Endothelial cell of umbilical vein (primary cell): Measurements from ENCODE around the gene TPRA1. TPM values are rescaled to one million over a fixed set of nuclear protein-coding genes. Genes with fewer than 3 reads are reported as not detected.

Source experiments
- BruUV-seq: library from RNA; stranded (reverse); fragments of 400-500 nt; replicated peaks from 2 replicates; lab custom pipeline; 2021; lab: Mats Ljungman, UMichigan
- CTCF ChIA-PET: fragments of 300-600, 350-600 bp; sonication (Branson Sonifier 250); formaldehyde crosslinking; loops from one replicate; lab custom pipeline; 2021; ENCODE audit warnings: antibody characterized with exemption, inconsistent platforms; lab: Charles Lee
- POLR2A ChIA-PET: fragments of 300-600, 350-600 bp; sonication (Branson Sonifier 250); formaldehyde crosslinking; loops from one replicate; lab custom pipeline; 2021; ENCODE audit warnings: antibody characterized with exemption, inconsistent platforms; lab: Charles Lee
- DNase-seq: peaks from one replicate; pipeline ENCODE4 v3.0.0-alpha.2; 2011; ENCODE audit warnings: low read depth, low spot score
- FAIRE-seq: peaks from 2 replicates; lab custom pipeline; 2011; peaks lifted over from hg19 to GRCh38; lab: Jason Lieb, UNC
- H2AFZ ChIP-seq: 2 replicates; pipeline ENCODE4 v1.6.0; 2012; ENCODE audit warnings: low read depth, low read length, control low read depth, inconsistent platforms
- H3K27ac ChIP-seq: 2 replicates; pipeline ENCODE4 v1.5.1; 2011; ENCODE audit warnings: low read depth, mild to moderate bottlenecking, control low read depth, low read length, moderate library complexity; ENCODE audit not compliant: insufficient read depth
- H3K27me3 ChIP-seq, 2 experiments: 2 replicates each; pipeline versions ENCODE4 v1.6.0 to v1.6.1; 2011; ENCODE audit warnings: low read length in 2 of 2, mixed read lengths in 1 of 2; ENCODE audit not compliant: control insufficient read depth in 2 of 2, insufficient read depth in 2 of 2
- H3K36me3 ChIP-seq, 2 experiments: 2 replicates in 1 of 2; 3 replicates in 1 of 2; pipeline ENCODE4 v1.5.1; 2011; ENCODE audit warnings: low read length in 2 of 2, mild to moderate bottlenecking in 1 of 2, moderate library complexity in 1 of 2; ENCODE audit not compliant: control insufficient read depth in 2 of 2, insufficient read depth in 2 of 2; ENCODE audit errors: extremely low read depth in 1 of 2
- H3K4me1 ChIP-seq: 3 replicates; pipeline ENCODE4 v1.5.1; 2011; ENCODE audit warnings: mild to moderate bottlenecking, low read length; ENCODE audit not compliant: control insufficient read depth, insufficient read depth; ENCODE audit errors: extremely low read depth
- H3K4me2 ChIP-seq: 2 replicates; pipeline ENCODE4 v1.6.1; 2011; ENCODE audit warnings: low read length, control low read depth, mixed read lengths; ENCODE audit not compliant: insufficient read depth
- H3K4me3 ChIP-seq, 3 experiments: fragments of 200-600 bp in 1 of 3; sonication (generic), shearing (Covaris generic) in 1 of 3; replicated peaks in 1 of 3; 2 replicates each; pipeline ENCODE4 v1.5.1; 2011 to 2016; ENCODE audit warnings: control low read depth in 3 of 3, low read length in 3 of 3, mild to moderate bottlenecking in 2 of 3, inconsistent platforms in 1 of 3, low read depth in 1 of 3, moderate library complexity in 1 of 3; ENCODE audit not compliant: insufficient read depth in 1 of 3
- H3K79me2 ChIP-seq: 2 replicates; pipeline ENCODE4 v1.6.0; 2012; ENCODE audit warnings: low read length, inconsistent platforms; ENCODE audit not compliant: control insufficient read depth, insufficient read depth
- H3K9ac ChIP-seq: replicated peaks from 2 replicates; pipeline ENCODE3; 2011; ENCODE audit warnings: low read length, control low read depth; ENCODE audit not compliant: insufficient read depth; ENCODE audit errors: extremely low read depth
- H3K9me1 ChIP-seq: replicated peaks from 3 replicates; pipeline ENCODE4 v1.6.0; 2011; ENCODE audit warnings: mild to moderate bottlenecking, low read length; ENCODE audit not compliant: control insufficient read depth, insufficient read depth; ENCODE audit errors: extremely low read depth
- H3K9me3 ChIP-seq: replicated peaks from 2 replicates; pipeline ENCODE4 v1.5.1; 2012; ENCODE audit warnings: low read length, inconsistent platforms; ENCODE audit not compliant: control insufficient read depth, insufficient read depth
- H4K20me1 ChIP-seq: replicated peaks from 2 replicates; pipeline ENCODE3; 2011; ENCODE audit warnings: mild to moderate bottlenecking, low read length; ENCODE audit not compliant: control insufficient read depth, insufficient read depth; ENCODE audit errors: extremely low read depth
- EZH2 ChIP-seq: IDR thresholded peaks from 2 replicates; pipeline ENCODE4 v1.6.1; 2012; ENCODE audit warnings: borderline replicate concordance, low read depth, mild to moderate bottlenecking, moderate library complexity, low read length, inconsistent platforms; ENCODE audit not compliant: severe bottlenecking
- FOS ChIP-seq: IDR thresholded peaks from 2 replicates; pipeline ENCODE4 v1.6.1; 2011; ENCODE audit warnings: mild to moderate bottlenecking, low read length, moderate library complexity, borderline replicate concordance; ENCODE audit not compliant: insufficient read depth
- GATA2 ChIP-seq: IDR thresholded peaks from 2 replicates; pipeline ENCODE4 v1.7.0; 2011; ENCODE audit warnings: low read depth, mild to moderate bottlenecking, moderate library complexity, mixed read lengths, low read length; ENCODE audit not compliant: insufficient read length, insufficient read depth
- JUN ChIP-seq: IDR thresholded peaks from 2 replicates; pipeline ENCODE4 v1.6.1; 2011; ENCODE audit warnings: borderline replicate concordance, low read depth; ENCODE audit not compliant: insufficient read length, insufficient read depth
- MYC ChIP-seq: IDR thresholded peaks from one replicate; pipeline ENCODE4 v1.6.1; 2011; ENCODE audit warnings: mild to moderate bottlenecking, low read depth, low read length
- POLR2A ChIP-seq: IDR thresholded peaks from 2 replicates; pipeline ENCODE4 v1.6.1; 2012; ENCODE audit warnings: low read depth, mild to moderate bottlenecking, control low read depth, low read length
- POLR2AphosphoS5 ChIP-seq: IDR thresholded peaks from 2 replicates; pipeline ENCODE4 v1.6.1; 2012; ENCODE audit warnings: low read depth, mild to moderate bottlenecking, control low read depth, low read length, moderate library complexity; ENCODE audit not compliant: insufficient read depth
- dilution Hi-C: fragments of 300-500 bp; cut with MboI; formaldehyde crosslinking; loops from one replicate; pipeline ENCODE4 v1.15.0; 2019; ENCODE audit warnings: low sequenced_read_pairs; ENCODE audit not compliant: extremely low pct_ligation_motif_present
- intact Hi-C: fragments of 100-400 bp; cut with micrococcal nuclease; formaldehyde crosslinking; loops from one replicate; pipeline ENCODE4 v1.10.0; 2022
- polyA plus RNA-seq, 4 experiments: library from polyadenylated mRNA; depleted of rRNA in 3 of 4; stranded (reverse) in 3 of 4; unstranded in 1 of 4; fragments of >200 nt; gene quantifications; 2 replicates each; pipeline versions ENCODE4 v1.2.1 to v1.2.3, GENCODE V29; 2011 to 2012; ENCODE audit warnings: missing spikeins in 1 of 4
- total RNA-seq: library from RNA; stranded (reverse); gene quantifications from 2 replicates; pipeline ENCODE4 v1.2.3, GENCODE V29; 2021
- TF ChIP-seq, protein P1 (sequence below): IDR thresholded peaks from 2 replicates; pipeline ENCODE4 v1.6.1; 2011; ENCODE audit not compliant: insufficient read depth, insufficient read length
- TF ChIP-seq, protein P2 (sequence below), 2 donors: IDR thresholded peaks; 1 replicate in 1 of 2; 2 replicates in 1 of 2; pipeline ENCODE4 v1.5.1; 2011; ENCODE audit warnings: low read length in 2 of 2, mild to moderate bottlenecking in 2 of 2, moderate library complexity in 2 of 2, control low read depth in 1 of 2, inconsistent platforms in 1 of 2, low read depth in 1 of 2; ENCODE audit not compliant: insufficient read depth in 1 of 2; ENCODE audit errors: extremely low read depth in 1 of 2

Gene TPRA1
- total and polyA plus RNA-seq, 2 donors (not counting 3 experiments of a cell fraction or from before 2014, with no cell fraction given), result 34.3 to 58.0 TPM

DNA sequence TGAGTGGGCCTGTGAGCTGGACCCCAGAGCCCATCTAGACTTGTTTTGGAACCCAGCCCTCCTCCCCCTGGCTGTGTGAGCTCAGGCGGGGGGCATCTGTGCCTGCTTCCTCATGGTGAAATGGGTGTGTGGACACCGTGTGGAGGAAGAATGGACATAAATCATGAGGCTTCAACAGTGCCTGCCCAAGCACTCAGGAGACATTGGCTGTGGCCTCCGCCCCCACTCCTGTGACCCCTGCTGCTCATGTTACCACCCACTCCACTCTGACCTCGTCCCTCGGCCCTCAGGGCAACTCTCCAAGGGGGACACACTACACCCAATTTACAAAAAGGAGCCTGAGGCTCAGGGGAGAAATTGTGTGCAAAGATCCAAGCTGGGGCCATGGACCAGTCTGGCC is 16.6 kb downstream of the TPRA1 start:
- Histone ChIP-seq H3K4me1 (no peaks in the 10 kb centered on the region), H3K9me3 (no peaks in the 10 kb centered on the region), H3K9me1 (no peaks in the 10 kb centered on the region), H4K20me1 (no peaks in the 10 kb centered on the region), H3K36me3 (peaks cover 2 to 31% of the 10 kb centered on the region in 2 experiments), H3K9ac (no peak overlapping the region), H3K4me3 (no peak overlapping the region), H3K79me2 (no peaks in the 10 kb centered on the region), H2AFZ (no peak overlapping the region), H3K27ac (no peak overlapping the region), H3K4me2 (no peak overlapping the region), H3K27me3 (no peaks in the 10 kb centered on the region)
- dilution Hi-C loops (no loop called here), intact Hi-C loops (no loop called here)
- FAIRE-seq (no peak), DNase-seq (no peak)
- ChIA-PET POLR2A (no interaction called here), CTCF (interaction anchor here (1.3 to 3.2 kb wide), 5 partner anchors 9 to 399 kb away, joined by 5 to 26 read pairs (median 10); no protein-coding TSS in a partner anchor)
- TF ChIP-seq GATA2 (no peak), EZH2 (no peak), POLR2A (no peak), MYC (no peak), POLR2AphosphoS5 (no peak), JUN (no peak), FOS (no peak)
- TF ChIP-seq, protein P1, sequence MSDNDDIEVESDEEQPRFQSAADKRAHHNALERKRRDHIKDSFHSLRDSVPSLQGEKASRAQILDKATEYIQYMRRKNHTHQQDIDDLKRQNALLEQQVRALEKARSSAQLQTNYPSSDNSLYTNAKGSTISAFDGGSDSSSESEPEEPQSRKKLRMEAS, result no peak
- TF ChIP-seq, protein P2, sequence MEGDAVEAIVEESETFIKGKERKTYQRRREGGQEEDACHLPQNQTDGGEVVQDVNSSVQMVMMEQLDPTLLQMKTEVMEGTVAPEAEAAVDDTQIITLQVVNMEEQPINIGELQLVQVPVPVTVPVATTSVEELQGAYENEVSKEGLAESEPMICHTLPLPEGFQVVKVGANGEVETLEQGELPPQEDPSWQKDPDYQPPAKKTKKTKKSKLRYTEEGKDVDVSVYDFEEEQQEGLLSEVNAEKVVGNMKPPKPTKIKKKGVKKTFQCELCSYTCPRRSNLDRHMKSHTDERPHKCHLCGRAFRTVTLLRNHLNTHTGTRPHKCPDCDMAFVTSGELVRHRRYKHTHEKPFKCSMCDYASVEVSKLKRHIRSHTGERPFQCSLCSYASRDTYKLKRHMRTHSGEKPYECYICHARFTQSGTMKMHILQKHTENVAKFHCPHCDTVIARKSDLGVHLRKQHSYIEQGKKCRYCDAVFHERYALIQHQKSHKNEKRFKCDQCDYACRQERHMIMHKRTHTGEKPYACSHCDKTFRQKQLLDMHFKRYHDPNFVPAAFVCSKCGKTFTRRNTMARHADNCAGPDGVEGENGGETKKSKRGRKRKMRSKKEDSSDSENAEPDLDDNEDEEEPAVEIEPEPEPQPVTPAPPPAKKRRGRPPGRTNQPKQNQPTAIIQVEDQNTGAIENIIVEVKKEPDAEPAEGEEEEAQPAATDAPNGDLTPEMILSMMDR (IDR thresholded peaks at IDR 0.05; ENCODE audit: extremely low read depth in 1 of 2, insufficient read depth in 1 of 2, low read depth in 1 of 2, low read length in 2 of 2), result no peak
- no TSS peak for BruUV-seq
